CD4-positive, alpha-beta T cell treated with Interferon alpha-2 for 1 hour (primary cell): ENCODE data around the gene SLC6A9.

ENCODE experiments used
- DNase-seq, 2 donors: peaks; one replicate each; pipeline ENCODE4 v3.0.0-alpha.2; 2020 to 2022

SLC6A9 gene

DNA sequence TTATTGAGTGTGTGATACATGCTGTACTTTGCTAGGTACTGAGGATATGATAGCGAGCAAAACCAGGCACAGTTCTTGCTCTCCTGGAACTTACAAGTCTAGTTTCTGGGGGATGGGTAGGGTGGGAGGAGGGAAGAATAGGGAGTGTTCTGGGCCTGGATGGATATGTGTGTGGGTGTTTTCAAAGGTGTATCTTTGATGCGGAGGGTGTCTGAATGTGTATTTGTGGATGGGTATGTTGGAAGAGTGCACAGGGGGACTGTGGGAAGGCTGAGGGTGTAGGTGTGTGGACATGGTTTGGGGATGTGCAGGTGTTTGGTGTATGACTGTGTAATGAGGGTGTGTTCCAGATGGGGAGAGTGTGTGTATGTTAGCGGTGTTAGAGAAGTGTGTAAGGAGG is 65.9 kb downstream of the SLC6A9 start:
- no peak for DNase-seq

DNA sequence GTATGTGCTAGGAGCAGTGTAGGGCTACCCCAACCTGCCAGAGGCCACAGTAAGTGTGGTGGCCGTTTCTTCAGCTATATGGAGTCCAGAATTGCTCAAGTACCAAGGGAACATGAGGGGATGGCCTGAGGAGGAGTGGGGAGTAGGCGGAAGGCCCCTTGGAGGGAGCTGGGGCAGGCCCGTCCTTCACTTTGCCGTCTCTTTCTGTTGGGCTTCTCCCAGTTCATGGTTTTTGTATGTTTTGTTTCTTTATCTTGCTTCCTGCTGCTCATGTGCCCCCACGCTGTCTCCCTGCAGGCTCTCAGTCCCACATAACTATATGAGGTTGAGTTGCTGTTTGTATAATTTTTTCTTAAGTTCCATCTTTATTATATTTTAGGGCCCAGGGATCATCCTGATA is 67.4 kb downstream of the SLC6A9 start:
- DNase-seq = no peak

DNA sequence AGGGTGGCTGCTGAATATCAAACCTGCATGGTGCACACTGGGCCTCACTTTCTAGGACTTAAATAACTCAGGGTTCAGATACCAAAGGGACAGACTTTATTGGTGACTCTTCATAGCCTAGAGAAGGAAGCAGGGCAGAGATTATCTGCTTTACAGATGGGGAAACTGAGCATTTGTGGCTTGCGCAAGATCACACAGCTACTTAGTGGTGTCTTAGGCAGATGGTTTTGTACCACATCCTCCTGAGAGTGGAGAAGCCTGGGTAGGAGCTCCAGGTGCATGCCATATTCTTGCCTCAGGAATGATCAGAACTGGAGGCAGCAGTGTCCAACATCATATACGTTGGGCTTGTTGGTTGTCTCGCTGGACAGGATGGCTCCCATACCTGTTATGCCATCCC is 68.3 kb downstream of the SLC6A9 start:
- no peak for DNase-seq

- no peak for DNase-seq
Observed at GRCh38 chr1:43962324-43962723, 68.9 kb downstream of the SLC6A9 start.

GRCh38 chr1:43961692-43962091 is 69.6 kb downstream of the SLC6A9 start:
- no peak for DNase-seq

GRCh38 chr1:43960798-43961197 is 70.5 kb downstream of the SLC6A9 start:
- DNase-seq = no peak

- DNase-seq = no peak
Observed at GRCh38 chr1:43958351-43959255, 72.7 kb downstream of the SLC6A9 start.

DNA sequence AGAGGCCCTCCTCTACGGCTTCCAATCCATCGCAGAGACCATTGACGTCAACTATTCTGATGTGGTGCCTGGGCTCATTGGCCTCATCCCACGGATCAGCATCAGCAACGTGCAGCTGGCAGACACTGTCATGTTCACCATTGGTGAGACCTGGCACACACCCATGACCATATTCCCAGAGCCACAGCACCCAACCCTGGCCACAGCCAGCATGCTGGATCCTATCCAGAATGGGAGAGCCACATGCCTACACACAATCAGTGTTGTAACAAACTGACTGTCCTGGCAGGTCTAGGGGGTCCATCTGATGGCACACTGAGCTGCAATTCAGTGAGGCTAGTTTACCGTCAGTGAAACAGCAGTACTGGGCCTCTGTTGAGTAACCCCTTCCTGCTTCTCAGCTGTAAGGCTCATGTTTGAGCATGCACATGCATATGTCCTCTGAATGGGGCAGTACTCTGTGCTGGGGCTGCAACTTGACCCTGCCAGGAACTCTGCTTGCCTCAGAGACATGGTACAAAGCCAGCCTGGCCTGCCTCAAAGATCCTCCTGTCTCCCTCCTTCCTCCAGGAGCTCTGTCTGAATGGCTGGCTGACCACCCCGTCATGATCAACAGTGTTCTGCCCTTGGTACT is 73.7 kb downstream of the SLC6A9 start:
- DNase-seq = no peak

DNA sequence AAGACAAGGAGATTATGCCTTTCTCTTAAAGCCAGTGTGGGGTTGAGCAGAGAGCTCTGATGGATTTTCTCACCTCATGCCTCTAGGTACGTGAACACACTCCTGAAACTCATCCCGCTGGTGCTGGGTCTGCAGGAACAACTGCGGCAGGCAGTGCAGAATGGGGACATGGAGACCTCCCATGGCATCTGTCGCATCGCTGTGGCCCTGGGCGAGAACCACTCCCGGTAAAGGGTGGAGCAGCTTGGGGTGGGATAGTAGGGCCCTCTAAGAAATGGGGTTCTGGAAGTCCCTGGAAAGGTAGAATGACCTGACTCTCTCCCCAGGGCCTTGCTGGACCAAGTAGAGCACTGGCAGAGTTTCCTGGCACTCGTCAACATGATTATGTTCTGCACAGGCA is 75.0 kb downstream of the SLC6A9 start:
- DNase-seq = no peak

DNA sequence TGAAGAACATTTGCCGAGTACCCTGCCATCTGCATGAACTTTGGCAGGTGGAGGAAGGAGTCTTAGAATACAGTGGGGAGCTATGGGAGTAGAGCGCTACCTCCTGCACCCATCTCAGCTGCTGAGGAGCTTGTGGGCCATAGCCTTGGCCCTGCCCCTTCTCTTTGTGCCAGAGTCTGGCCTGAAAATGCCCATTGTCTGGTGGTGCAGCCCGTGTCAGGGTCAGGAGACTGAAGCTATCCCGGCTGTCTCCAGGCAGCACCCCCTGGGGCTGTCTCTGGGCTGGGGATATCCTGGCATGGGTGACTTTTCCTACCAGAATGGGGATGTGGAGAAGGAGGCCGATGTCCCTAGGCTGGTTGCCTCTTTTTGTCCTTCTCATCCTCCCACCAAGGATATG is 77.2 kb downstream of the SLC6A9 start:
- DNase-seq = no peak

GRCh38 chr1:43953361-43953760 is 77.9 kb downstream of the SLC6A9 start:
- DNase-seq = no peak

- DNase-seq = no peak
Observed at GRCh38 chr1:43952731-43953346, 78.4 kb downstream of the SLC6A9 start.

- DNase-seq = no peak
Observed at GRCh38 chr1:43951021-43951985, 80.0 kb downstream of the SLC6A9 start.

- DNase-seq = no peak
Observed at GRCh38 chr1:43949678-43950077, 81.6 kb downstream of the SLC6A9 start.

DNA sequence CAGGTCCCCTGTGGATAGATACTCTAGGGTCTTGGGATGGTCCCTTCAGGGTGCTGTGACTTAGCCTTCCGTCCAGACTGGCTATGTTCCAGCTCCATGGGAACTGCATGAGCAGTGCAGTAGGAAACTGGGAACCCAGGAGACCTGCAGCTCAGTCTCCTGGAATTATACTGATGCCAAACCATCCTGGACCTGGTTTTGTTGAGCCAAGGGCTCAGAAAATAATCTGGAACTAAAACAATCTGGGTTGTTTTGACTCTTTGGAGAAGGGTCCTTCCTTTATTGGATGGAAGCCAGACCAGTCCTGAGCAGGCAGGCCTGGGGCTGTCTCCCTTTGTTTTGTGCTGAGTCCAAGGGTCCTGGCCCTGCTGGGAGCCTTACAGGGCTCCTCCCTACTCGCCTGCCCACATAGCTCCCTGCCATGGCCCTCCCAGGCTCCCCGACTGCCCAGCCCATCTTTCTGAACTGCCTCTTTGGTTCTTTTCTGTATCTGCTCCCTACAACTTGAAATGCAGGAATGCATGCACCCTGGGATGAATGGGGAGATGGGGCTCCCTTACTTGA is 83.3 kb downstream of the SLC6A9 start:
- DNase-seq = no peak

DNA sequence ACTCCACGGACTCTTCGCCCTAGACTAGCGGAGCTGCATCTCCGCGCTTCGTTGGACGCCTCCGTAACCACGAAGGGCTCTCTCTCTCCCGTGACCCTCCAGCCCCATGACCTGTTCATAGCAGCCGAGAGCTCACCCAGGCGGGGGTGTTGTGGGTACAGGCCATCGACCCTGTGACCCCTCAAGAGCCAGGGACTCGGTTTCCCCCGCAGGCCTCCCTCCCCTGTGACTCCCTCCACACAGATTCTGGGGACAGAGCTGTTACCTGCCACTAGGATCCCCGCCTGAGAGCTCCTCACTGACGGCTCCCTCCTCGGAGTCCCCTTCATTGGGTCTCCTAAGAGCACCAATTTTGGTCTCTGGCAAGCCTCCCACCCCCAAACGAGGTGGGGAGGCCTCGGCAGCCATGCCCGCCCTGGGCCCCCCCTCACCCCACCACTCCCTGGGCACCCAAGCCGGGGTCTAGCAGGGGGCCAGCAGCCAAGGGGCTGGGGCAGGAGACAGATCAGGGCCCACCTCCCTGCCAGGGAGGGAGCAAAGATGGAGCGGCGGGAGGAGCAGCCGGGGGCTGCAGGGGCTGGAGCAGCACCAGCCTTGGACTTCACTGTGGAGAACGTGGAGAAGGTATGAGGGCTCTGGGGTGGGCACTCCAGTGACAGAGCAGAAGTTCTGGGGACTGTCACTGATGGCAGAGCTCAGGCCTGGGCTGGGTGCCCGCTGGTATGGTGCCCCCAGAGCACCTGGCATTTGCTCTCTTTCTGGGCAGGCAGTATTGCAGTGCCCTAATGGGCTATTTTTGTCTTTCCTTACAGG is 84.0 kb downstream of the SLC6A9 start:
- no peak for DNase-seq
